ENCODE measurements around the gene HLA-DRA.
"Not testable (repeated sequence)": the region's sequence is repeated elsewhere in the genome, so short reads cannot be mapped to it uniquely, and the experiment has no call there.

Gene HLA-DRA

GRCh38 chr6:32432050-32432450, 7.6 kb upstream of the HLA-DRA start:
- DNase-seq: peak; percentile 5

- DNase-seq: not testable (repeated sequence)
Measured at GRCh38 chr6:32433950-32434349, 5.7 kb upstream of the HLA-DRA start.

GRCh38 chr6:32436186-32436585, 3.5 kb upstream of the HLA-DRA start:
- no peak for DNase-seq

- no peak for DNase-seq
Measured at GRCh38 chr6:32436995-32437836, 2.5 kb upstream of the HLA-DRA start.

- no peak for DNase-seq
Measured at GRCh38 chr6:32439139-32439538, 548 bp upstream of the HLA-DRA start.

- no peak for DNase-seq
Measured at GRCh38 chr6:32442243-32442667, 2.6 kb downstream of the HLA-DRA start.

- DNase-seq: no peak
Measured at GRCh38 chr6:32442977-32443552, 3.4 kb downstream of the HLA-DRA start.

- DNase-seq: no peak
Measured at GRCh38 chr6:32444433-32444832, 4.7 kb downstream of the HLA-DRA start.

GRCh38 chr6:32445321-32445854, 5.7 kb downstream of the HLA-DRA start:
- no peak for DNase-seq

- DNase-seq: no peak
Measured at GRCh38 chr6:32447932-32448331, 8.2 kb downstream of the HLA-DRA start.

- DNase-seq: no peak
Measured at GRCh38 chr6:32449088-32449736, 9.5 kb downstream of the HLA-DRA start.

- DNase-seq: no peak
Measured at GRCh38 chr6:32457054-32457453, 17.4 kb downstream of the HLA-DRA start.

- DNase-seq: no peak
Measured at GRCh38 chr6:32459781-32460424, 20.2 kb downstream of the HLA-DRA start.

GRCh38 chr6:32460528-32460927, 20.8 kb downstream of the HLA-DRA start:
- DNase-seq: no peak

GRCh38 chr6:32461493-32461892, 21.8 kb downstream of the HLA-DRA start:
- no peak for DNase-seq

- no peak for DNase-seq
Measured at GRCh38 chr6:32462609-32463008, 22.9 kb downstream of the HLA-DRA start.

- not testable (repeated sequence) for DNase-seq
Measured at GRCh38 chr6:32467743-32468503, 28.2 kb downstream of the HLA-DRA start.

GRCh38 chr6:32472781-32473375, 33.2 kb downstream of the HLA-DRA start:
- no peak for DNase-seq

- not testable (repeated sequence) for DNase-seq
Measured at GRCh38 chr6:32473376-32474348, 34.0 kb downstream of the HLA-DRA start.

- no peak for DNase-seq
Measured at GRCh38 chr6:32475392-32476206, 35.9 kb downstream of the HLA-DRA start.

Data from NCI-H69 (cell line).